ENCODE results near the gene ATCAY. TPM values are rescaled to one million over a fixed set of nuclear protein-coding genes. Genes with fewer than 3 reads are reported as not detected.
"Not testable (repeated sequence)": the region's sequence is repeated elsewhere in the genome, so short reads cannot be mapped to it uniquely, and the experiment has no call there.

ATCAY gene
- total RNA-seq, 3 donors from 2014 or later = not detected

DNA sequence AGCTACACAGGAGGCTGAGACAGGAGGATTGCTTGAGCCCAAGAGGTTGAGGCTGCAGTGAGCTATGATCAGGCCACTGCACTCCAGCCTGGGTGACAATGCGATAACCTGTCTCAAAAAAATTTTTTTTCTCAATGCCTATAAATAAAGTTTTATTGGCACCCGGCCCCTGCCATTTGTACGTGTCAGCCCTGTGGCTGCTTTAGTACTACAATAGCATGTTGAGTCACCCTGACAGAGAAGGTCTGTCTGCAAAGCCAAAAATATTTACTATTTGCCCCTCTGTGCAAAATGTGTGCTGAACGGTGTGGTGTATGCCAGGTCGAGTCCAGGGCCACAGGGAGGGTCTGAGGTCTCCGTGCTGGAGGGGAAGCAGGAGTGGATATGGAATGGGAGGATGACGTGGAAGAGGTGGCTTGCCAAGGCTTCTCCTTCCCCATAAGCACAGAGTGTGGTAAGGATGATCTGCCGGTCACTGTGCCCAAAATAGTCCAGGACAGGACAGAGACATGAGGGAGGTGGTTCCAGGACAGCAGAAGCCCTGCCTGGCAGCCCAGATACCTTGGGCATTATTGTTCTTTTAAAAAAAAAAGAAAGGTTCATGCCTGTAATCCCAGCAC is 62.4 kb downstream of the ATCAY start:
- DNase-seq (no peak), ATAC-seq (no peak)
- H3K4me3 Mint-ChIP-seq = no peak overlapping the region
- H3K4me1 Mint-ChIP-seq (ENCODE audit: low read depth) = no peaks in the 10 kb centered on the region
- no peaks in the 10 kb centered on the region for H3K9me3 Mint-ChIP-seq
- H3K36me3 Mint-ChIP-seq (ENCODE audit: insufficient read depth) = no peaks in the 10 kb centered on the region
- H3K27me3 Mint-ChIP-seq (ENCODE audit: low read depth) = no peaks in the 10 kb centered on the region

DNA sequence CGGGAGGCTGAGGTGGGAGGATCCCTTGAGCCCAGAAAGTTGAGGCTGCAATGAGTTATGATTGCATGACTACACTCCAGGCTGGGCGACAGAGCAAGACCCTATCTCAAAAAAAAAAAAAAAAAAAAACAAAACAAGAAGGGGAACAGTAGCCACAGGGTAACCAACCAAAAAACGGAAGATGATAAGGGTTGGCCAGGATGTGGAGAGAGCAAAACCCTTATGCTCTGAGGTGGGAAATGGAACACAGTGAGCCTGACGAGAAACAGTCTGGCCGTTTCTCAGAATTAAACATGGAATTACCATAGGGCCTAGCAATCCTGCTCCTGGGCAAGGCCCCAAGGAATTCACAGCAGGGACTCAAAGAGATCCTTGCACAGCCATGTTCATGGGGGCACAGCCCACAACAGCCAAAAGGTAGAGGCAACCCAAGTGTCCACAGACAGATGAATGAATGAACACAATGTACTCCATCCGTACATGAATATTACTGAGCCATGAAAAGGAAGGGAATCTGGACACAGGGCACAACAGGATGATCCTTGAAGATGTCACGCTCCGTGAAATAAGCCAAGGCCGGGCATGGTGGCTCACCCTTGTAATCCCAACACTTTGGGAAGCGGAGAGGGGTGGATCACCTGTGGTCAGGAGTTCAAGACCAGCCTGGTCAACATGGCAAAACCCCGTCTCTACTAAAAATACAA is 63.7 kb downstream of the ATCAY start:
- Mint-ChIP-seq H3K9me3 (no peaks in the 10 kb centered on the region), H3K36me3 (ENCODE audit: insufficient read depth) (no peaks in the 10 kb centered on the region), H3K4me1 (ENCODE audit: low read depth) (no peaks in the 10 kb centered on the region), H3K4me3 (no peak overlapping the region), H3K27me3 (ENCODE audit: low read depth) (peaks cover 5% of the 10 kb centered on the region)
- ATAC-seq = no peak
- DNase-seq = no peak

DNA sequence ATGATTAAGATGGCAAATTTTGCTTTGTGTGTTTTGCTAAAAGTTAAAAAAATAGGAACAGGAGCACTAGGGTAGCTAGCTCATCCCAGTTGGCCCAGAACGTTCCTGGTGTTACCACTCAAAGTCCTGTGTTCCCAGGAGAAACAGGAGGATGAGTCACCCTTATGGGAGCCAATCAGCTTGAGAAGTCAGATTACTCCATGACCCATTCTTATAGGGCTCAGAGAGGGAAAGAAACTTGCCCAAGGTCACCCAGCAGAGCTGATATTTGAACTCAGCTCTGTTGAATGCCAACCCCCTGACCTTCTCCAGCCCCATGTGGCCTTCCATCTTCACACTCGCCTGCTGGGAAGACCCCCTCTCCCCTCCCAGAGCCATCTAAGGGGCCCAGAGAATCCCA is 65.4 kb downstream of the ATCAY start:
- Mint-ChIP-seq H3K27me3 (ENCODE audit: low read depth) (peaks cover 5% of the 10 kb centered on the region), H3K4me3 (no peak overlapping the region), H3K36me3 (ENCODE audit: insufficient read depth) (no peaks in the 10 kb centered on the region), H3K9me3 (no peaks in the 10 kb centered on the region), H3K4me1 (ENCODE audit: low read depth) (peaks cover under 1% of the 10 kb centered on the region)
- ATAC-seq = no peak
- no peak for DNase-seq

DNA sequence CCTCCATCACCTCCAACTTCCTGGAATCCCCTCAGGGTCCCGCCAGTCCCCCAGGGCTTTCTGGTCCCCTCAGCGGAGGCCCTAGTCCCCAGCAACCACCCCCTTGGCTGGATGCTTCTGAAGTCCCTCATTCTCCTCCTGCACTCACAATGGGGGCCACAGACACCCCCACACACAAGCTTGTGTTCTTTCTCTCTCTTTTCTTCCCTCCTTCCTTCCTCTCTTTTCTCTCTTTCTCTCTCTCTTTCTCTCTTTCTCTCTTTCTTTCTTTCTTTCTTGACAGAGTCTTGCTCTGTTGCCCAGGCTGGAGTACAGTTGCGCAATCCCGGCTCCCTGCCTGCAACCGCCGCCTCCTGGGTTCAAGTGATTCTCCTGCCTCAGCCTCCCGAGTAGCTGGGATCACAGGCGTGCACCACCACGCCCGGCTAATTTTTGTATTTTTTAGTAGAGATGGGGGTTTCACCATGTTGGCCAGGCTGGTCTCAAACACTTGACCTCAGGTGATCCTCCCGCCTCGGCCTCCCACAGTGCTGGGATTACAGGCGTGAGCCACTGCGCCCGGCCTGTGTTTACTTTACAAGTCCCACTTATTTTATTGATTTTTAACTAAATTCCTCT is 66.9 kb downstream of the ATCAY start:
- not testable (repeated sequence) for H3K4me3 Mint-ChIP-seq; H3K4me1 Mint-ChIP-seq (ENCODE audit: low read depth); H3K36me3 Mint-ChIP-seq (ENCODE audit: insufficient read depth); H3K27me3 Mint-ChIP-seq (ENCODE audit: low read depth); H3K9me3 Mint-ChIP-seq; DNase-seq; ATAC-seq

DNA sequence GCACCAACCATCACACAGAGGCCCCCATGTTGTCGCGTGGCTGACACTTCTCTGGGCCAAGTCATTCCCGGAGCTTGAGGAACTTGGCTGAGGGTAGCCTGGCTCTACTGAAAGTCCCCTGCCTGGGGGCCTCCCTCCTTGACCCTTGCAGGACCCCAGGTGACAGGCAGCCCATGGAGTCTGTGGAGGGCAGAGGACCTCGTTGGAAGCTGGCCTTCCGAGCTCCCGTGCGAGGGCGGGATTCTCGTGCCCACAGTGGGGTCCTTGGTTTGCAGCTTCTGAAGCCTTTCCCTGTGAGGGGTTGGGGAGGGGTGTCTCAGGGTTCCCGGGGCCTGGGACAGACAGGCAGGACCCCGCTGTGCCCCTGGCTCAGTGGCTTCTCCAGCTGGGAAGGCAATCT is 68.8 kb downstream of the ATCAY start:
- Mint-ChIP-seq H3K27me3 (ENCODE audit: low read depth) (peaks cover 9% of the 10 kb centered on the region), H3K9me3 (no peaks in the 10 kb centered on the region), H3K4me3 (no peak overlapping the region), H3K36me3 (ENCODE audit: insufficient read depth) (no peaks in the 10 kb centered on the region), H3K4me1 (ENCODE audit: low read depth) (peaks cover 8% of the 10 kb centered on the region)
- DNase-seq (no peak), ATAC-seq (no peak)

DNA sequence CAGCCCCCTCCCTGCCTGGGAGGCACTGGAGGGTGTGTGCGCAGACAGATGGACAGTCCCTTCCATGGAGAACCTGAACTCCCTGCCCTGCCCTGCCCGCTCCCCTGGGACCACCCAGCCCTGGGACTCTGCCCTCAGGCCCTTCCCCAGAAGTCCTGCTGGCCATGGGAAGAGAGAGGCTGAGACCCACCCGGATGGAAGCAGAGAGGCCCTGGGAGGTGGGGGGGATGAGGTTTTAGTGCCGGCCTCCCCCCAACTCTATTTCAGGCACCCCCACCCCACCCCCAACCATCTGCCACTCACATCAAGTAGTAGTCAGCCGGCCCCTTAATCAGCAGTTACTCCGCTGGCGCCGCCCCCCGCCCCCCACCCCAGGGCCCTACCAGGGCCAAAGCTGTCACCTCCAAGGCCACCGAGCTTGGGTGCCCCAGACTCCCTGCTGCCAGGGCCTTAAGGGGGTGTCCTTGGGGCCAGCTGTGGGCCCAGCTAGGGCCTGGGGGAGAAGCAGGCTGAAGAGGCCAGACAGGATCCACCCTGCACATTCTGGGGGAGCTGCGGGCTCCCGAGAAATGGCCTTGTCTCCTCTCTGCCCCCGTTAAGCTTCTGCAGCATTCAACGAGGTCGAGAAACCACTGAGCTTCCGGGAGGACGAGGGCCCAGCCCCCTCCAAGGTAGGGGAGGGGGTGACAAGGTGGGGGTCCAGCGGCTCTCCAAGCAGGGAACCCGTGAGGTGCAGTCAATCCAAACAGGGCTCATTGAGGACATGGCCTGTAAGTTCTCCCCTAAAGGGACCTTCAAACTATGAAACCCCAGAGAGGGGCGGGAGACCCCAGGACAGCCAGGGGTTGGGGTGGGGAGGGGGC is 69.7 kb downstream of the ATCAY start:
- Mint-ChIP-seq H3K4me3 (no peak overlapping the region), H3K36me3 (ENCODE audit: insufficient read depth) (no peaks in the 10 kb centered on the region), H3K4me1 (ENCODE audit: low read depth) (peaks cover 8% of the 10 kb centered on the region), H3K27me3 (ENCODE audit: low read depth) (peaks cover 9% of the 10 kb centered on the region), H3K9me3 (no peaks in the 10 kb centered on the region)
- ATAC-seq (no peak), DNase-seq (no peak)

DNA sequence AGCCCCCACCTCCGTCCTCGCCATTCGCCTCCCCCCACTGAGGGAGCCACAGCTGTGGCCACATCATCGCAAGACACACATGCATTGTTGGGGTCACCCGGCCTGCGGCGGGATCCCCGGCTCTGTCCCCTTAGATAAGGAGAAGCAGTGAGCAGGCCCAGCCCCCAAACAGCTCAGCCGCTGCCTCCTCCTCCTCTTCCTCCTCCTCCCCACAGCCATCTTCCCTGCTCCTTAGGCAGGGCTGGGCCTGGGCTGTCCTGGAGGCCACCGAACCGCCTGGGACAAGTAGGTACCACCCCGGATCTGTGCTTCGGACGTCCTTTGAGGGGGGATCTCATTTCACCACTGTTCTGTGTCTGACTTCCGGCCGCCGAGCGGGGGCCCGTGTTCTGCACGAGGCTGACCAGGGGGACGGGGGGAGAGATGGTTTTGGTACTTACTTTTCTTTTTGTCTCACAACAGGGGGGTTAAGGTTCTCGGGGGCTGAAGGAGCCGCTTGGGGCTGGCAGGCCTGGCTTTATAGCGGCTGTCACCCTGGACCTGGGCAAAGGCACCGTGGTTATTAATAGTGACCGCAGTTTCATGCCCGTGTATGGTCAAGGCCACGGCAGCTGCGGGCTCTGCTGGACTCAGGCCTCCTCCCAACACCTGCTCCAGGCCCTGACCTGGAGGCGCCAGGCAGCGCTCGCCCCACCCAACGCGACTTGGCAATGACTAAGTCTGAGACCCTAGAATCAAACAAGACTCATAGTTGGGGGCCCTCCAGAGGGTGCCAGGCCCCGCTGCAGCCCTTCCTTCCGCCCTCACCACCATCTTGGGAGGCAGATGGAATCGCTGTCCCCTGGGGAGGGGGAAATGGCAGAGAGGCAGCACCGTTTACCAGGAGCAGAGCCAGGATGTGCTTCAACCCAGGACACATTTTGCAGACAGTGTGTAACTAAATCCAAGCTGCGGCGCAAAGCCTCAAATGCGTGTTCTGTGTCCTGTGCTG is 70.7 kb downstream of the ATCAY start:
- Mint-ChIP-seq H3K36me3 (ENCODE audit: insufficient read depth) (no peaks in the 10 kb centered on the region), H3K4me1 (ENCODE audit: low read depth) (peaks cover 8% of the 10 kb centered on the region), H3K9me3 (no peaks in the 10 kb centered on the region), H3K4me3 (peak overlapping the region; percentile 50), H3K27me3 (ENCODE audit: low read depth) (peaks cover 9% of the 10 kb centered on the region)
- DNase-seq (no peak), ATAC-seq (peak; percentile 53 to 84)

DNA sequence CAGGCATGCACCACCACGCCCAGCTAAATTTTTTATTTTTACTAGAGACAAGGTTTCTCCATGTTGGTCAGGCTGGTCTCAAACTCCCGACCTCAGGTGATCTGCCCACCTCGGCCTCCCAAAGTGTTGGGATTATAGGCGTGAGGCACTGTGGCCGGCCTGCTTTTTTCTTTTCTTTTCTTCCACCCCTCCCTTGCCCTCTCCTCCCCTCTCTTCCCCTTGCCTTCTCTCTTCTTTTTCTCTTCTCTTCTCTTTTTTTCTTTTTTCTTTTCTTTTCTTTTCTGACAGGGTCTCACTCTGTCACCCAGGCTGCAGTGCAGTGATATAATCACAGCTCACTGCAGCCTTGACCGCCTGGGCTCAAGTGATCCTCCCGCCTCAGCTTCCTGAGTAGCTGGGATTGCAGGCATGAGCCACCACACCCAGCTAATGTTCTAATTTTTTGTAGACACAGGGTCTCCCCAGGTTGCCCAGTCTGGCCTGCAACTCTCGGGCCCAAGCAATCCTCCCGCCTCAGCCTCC is 72.3 kb downstream of the ATCAY start:
- not testable (repeated sequence) for H3K4me1 Mint-ChIP-seq (ENCODE audit: low read depth); H3K4me3 Mint-ChIP-seq; ATAC-seq; DNase-seq; H3K27me3 Mint-ChIP-seq (ENCODE audit: low read depth); H3K36me3 Mint-ChIP-seq (ENCODE audit: insufficient read depth); H3K9me3 Mint-ChIP-seq

DNA sequence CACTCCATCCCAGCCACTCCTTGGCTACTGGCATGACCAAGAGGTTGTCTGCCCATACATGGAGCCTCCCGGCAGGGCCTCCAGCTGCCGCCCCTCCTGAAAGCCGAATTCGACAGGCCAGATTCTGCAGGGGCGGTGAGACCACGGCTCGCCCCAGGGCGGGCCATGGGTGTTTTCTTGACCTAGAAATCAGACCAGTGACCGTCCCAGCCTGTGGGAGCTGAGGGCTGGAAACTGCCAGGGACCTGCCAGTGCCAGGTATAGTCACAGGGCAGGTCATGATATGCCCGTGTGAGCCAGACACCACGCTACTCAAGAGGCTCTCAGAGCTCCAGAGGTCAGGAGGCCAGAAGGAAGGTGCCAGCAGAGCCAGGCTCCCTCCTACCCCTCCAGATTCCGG is 73.6 kb downstream of the ATCAY start:
- Mint-ChIP-seq H3K4me3 (no peak overlapping the region), H3K9me3 (no peaks in the 10 kb centered on the region), H3K36me3 (ENCODE audit: insufficient read depth) (peaks cover 4% of the 10 kb centered on the region), H3K4me1 (ENCODE audit: low read depth) (peaks cover 8% of the 10 kb centered on the region), H3K27me3 (ENCODE audit: low read depth) (peaks cover 4% of the 10 kb centered on the region)
- DNase-seq = no peak
- no peak for ATAC-seq

DNA sequence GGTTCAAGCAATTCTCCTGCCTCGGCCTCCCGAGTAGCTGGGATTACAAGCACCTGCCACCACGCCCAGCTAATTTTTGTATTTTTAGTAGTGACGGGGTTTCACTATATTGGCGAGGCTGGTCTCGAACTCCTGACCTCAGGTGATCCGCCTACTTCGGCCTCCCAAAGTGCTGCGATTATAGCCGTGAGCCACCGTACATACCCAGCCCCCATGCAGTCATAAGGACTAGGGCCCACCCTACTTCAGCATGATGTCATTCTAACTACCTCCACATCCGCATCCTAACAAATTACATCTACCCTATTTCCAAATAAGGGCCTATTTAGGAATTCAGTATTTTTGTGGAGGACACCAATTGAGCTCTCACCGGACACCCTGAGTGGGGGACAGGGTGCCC is 74.8 kb downstream of the ATCAY start:
- H3K9me3 Mint-ChIP-seq; ATAC-seq; H3K36me3 Mint-ChIP-seq (ENCODE audit: insufficient read depth); DNase-seq; H3K27me3 Mint-ChIP-seq (ENCODE audit: low read depth); H3K4me1 Mint-ChIP-seq (ENCODE audit: low read depth); H3K4me3 Mint-ChIP-seq: not testable (repeated sequence)

DNA sequence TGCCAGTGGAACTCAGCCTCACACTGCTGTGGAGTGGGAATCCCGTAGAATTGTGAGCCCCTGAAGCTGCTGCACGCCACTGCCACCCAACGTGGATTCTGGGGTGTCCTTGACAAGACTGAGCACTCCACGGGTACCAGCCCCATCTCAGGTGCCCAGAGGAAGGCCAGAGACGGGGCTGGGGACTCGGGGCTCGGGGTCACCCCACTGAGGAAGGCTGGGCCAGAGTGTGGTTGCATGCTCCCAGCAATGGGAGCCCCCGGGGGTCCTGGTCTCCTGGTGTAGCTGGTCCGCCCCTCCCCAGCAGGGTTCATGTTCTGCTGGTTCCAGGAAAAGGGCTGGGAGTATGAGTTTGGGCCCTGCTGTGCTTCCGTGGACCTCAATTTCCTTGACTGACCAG is 75.2 kb downstream of the ATCAY start:
- Mint-ChIP-seq H3K27me3 (ENCODE audit: low read depth) (peaks cover 4% of the 10 kb centered on the region), H3K36me3 (ENCODE audit: insufficient read depth) (peaks cover 4% of the 10 kb centered on the region), H3K4me3 (no peak overlapping the region)

DNA sequence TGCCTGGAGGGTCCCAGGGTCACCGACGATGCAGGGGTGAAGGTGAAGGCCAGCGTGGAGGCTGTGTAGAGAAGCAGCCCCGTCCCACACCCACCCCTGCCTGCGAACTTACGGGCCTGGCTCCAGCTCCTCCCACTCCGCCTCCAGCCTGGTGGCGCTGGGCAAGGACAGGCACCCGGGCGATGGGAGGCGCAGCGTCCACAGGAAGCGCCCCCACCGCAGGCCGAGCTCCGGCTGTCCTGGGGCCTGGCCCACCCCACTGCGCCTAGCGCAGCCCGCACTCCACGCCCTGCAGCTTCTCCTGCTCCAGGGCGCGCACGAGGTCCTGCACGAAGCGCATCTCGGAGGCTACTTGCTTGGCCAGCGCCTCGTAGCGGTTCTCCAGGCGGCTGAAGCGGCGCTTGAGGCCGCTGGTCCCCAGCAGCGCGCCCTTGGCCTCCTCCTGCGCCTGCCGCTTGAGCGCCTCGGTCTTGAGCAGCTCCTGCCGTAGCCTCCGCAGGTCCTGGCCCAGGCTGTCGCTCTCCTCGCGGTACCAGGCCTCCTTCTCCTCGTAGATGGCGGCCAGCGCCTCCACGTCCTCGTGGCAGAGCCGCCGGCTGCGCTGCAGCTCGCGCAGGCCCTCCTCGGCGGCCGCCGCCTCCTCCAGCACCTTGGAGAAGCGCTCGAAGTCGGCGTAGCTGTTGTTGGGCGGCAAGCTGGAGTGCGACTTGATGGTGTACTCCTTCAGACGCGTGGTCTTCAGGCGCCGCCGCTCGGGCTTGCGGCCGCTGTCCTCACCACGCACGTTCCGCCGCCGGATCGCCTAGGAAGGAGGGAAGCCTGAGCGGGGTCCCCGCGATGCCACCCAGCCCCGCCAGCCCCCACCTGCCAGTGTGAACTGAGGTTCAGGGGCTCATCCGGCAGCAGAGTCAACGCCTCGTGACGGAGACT is 78.6 kb downstream of the ATCAY start:
- no peaks in the 10 kb centered on the region for H3K9me3 Mint-ChIP-seq
- H3K4me1 Mint-ChIP-seq (ENCODE audit: low read depth) = no peaks in the 10 kb centered on the region
- no peaks in the 10 kb centered on the region for H3K27me3 Mint-ChIP-seq (ENCODE audit: low read depth)
- H3K36me3 Mint-ChIP-seq (ENCODE audit: insufficient read depth) = peaks cover 4% of the 10 kb centered on the region
- no peak overlapping the region for H3K4me3 Mint-ChIP-seq
- ATAC-seq (no peak), DNase-seq (no peak)

More for the DNA sequence above, 75.2 kb downstream of the ATCAY start:
- Mint-ChIP-seq H3K9me3 (no peaks in the 10 kb centered on the region), H3K4me1 (ENCODE audit: low read depth) (peaks cover 8% of the 10 kb centered on the region)
- DNase-seq (no peak), ATAC-seq (no peak)

DNA sequence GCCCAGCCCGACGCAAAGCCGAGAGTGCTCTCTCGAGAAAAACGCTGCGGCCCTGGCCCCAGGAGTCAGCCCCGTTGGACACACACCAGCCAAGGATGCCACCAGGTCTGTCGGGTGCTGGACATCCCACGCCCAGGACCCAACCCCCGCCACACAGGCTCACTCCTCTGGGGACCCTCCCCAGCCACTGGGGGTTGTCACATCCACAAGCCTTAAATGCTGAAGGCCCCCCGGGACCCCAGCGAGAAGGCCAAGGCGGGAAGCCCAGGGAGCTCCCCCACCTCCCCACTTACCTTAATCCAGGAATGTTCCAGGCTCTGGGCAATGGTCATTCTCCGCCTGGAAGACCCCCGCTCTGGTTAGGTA is 79.3 kb downstream of the ATCAY start:
- Mint-ChIP-seq H3K4me3 (no peak overlapping the region), H3K27me3 (ENCODE audit: low read depth) (no peaks in the 10 kb centered on the region), H3K36me3 (ENCODE audit: insufficient read depth) (peaks cover 4% of the 10 kb centered on the region), H3K9me3 (no peaks in the 10 kb centered on the region), H3K4me1 (ENCODE audit: low read depth) (no peaks in the 10 kb centered on the region)
- ATAC-seq (no peak), DNase-seq (no peak)

Data from activated T-cell treated with anti-CD3 and anti-CD28 coated beads, Interleukin-2, amount 50 U/mL, for 4 hours (primary cell).